ENCODE measurements around the gene SNAPC5. TPM values are rescaled to one million over a fixed set of nuclear protein-coding genes. Genes with fewer than 3 reads are reported as not detected.

SNAPC5 gene
- total and polyA plus RNA-seq, 2 of the 13 experiments (the other 11 are each of a cell fraction or from before 2014, with no cell fraction given) = 14.8 to 36.2 TPM

GRCh38 chr15:66504563-66505429 lies 7.2 kb upstream of the SNAPC5 start, which contains the start of the genes RPL4 and ZWILCH (continued):
- TF ChIP-seq, protein P1, sequence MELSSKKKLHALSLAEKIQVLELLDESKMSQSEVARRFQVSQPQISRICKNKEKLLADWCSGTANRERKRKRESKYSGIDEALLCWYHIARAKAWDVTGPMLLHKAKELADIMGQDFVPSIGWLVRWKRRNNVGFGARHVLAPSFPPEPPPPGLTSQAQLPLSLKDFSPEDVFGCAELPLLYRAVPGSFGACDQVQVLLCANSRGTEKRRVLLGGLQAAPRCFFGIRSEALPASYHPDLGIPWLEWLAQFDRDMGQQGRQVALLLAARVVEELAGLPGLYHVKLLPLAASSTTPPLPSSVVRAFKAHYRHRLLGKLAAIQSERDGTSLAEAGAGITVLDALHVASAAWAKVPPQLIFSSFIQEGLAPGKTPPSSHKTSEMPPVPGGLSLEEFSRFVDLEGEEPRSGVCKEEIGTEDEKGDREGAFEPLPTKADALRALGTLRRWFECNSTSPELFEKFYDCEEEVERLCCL (CRISPR knock-in tag; IDR thresholded peaks at IDR 0.05; ENCODE audit: borderline replicate concordance) = no peak
- no peak for TF ChIP-seq ZFP90 (CRISPR knock-in tag; IDR thresholded peaks at IDR 0.05; ENCODE audit: borderline replicate concordance)
- no peak; the same call in 1 of the 2 replicates for TF ChIP-seq FOSL2 (CRISPR knock-in tag; IDR thresholded peaks at IDR 0.05)
- 0 out of 2 replicates have a peak, but pooled peaks have one; percentile 45 for TF ChIP-seq REL (CRISPR knock-in tag; conservative IDR thresholded peaks at IDR 0.05)
- TF ChIP-seq ZNF800 (CRISPR knock-in tag; IDR thresholded peaks at IDR 0.05) = no peak
- no peak; the same call in 1 of the 2 replicates for TF ChIP-seq ZNF414 (CRISPR knock-in tag; IDR thresholded peaks at IDR 0.05)
- TF ChIP-seq, protein P2, sequence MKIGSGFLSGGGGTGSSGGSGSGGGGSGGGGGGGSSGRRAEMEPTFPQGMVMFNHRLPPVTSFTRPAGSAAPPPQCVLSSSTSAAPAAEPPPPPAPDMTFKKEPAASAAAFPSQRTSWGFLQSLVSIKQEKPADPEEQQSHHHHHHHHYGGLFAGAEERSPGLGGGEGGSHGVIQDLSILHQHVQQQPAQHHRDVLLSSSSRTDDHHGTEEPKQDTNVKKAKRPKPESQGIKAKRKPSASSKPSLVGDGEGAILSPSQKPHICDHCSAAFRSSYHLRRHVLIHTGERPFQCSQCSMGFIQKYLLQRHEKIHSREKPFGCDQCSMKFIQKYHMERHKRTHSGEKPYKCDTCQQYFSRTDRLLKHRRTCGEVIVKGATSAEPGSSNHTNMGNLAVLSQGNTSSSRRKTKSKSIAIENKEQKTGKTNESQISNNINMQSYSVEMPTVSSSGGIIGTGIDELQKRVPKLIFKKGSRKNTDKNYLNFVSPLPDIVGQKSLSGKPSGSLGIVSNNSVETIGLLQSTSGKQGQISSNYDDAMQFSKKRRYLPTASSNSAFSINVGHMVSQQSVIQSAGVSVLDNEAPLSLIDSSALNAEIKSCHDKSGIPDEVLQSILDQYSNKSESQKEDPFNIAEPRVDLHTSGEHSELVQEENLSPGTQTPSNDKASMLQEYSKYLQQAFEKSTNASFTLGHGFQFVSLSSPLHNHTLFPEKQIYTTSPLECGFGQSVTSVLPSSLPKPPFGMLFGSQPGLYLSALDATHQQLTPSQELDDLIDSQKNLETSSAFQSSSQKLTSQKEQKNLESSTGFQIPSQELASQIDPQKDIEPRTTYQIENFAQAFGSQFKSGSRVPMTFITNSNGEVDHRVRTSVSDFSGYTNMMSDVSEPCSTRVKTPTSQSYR (CRISPR knock-in tag; IDR thresholded peaks at IDR 0.05; ENCODE audit: borderline replicate concordance) = no peak; the same call in 1 of the 2 replicates
- TF ChIP-seq SNAPC2 (CRISPR knock-in tag; IDR thresholded peaks at IDR 0.05) = no peak
- TF ChIP-seq, protein P3, sequence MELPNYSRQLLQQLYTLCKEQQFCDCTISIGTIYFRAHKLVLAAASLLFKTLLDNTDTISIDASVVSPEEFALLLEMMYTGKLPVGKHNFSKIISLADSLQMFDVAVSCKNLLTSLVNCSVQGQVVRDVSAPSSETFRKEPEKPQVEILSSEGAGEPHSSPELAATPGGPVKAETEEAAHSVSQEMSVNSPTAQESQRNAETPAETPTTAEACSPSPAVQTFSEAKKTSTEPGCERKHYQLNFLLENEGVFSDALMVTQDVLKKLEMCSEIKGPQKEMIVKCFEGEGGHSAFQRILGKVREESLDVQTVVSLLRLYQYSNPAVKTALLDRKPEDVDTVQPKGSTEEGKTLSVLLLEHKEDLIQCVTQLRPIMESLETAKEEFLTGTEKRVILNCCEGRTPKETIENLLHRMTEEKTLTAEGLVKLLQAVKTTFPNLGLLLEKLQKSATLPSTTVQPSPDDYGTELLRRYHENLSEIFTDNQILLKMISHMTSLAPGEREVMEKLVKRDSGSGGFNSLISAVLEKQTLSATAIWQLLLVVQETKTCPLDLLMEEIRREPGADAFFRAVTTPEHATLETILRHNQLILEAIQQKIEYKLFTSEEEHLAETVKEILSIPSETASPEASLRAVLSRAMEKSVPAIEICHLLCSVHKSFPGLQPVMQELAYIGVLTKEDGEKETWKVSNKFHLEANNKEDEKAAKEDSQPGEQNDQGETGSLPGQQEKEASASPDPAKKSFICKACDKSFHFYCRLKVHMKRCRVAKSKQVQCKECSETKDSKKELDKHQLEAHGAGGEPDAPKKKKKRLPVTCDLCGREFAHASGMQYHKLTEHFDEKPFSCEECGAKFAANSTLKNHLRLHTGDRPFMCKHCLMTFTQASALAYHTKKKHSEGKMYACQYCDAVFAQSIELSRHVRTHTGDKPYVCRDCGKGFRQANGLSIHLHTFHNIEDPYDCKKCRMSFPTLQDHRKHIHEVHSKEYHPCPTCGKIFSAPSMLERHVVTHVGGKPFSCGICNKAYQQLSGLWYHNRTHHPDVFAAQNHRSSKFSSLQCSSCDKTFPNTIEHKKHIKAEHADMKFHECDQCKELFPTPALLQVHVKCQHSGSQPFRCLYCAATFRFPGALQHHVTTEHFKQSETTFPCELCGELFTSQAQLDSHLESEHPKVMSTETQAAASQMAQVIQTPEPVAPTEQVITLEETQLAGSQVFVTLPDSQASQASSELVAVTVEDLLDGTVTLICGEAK (IDR thresholded peaks at IDR 0.05) = peak; percentile 88
- TF ChIP-seq, protein P3 (CRISPR knock-in tag; IDR thresholded peaks at IDR 0.05) = peak; percentile 14; the same call in 1 of the 2 replicates

All from HepG2 (cell line).